ENCODE measurements around the gene CFAP68. TPM values are rescaled to one million over a fixed set of nuclear protein-coding genes. Genes with fewer than 3 reads are reported as not detected.

Gene CFAP68
- total and polyA plus RNA-seq, 2 of the 4 experiments (the other 2 are of a cell fraction): 10.2 to 17.0 TPM

DNA sequence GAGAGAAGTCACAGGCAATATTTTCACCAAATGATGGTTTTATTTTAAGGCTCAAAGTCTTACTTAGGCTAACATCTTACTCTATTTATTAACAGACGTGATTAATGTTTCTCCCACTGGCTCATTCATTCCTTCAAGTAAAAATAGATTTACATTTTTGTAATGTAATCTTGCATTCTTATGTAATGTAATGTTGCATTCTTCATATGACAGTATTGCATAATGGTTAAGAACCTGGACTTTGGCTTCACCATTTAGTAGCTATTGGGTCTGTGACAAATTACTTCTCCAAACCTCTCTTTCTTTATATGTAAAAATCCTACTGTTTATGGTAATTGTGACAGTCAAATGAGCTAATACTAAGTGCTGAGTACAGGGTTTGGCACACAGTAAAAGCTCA lies 54.5 kb downstream of the CFAP68 start:
- ChIA-PET CTCF (interaction anchor here (1.1 to 1.9 kb wide), 3 partner anchors 45 to 63 kb away, joined by 3 to 11 read pairs (median 7); no protein-coding TSS in a partner anchor), POLR2A (ENCODE audit: unreplicated experiment) (no interaction called here)
- Histone ChIP-seq H3K14ac (replicated peaks; ENCODE audit: low read depth, low read length) (no peak overlapping the region), H3K4ac (ENCODE audit: low read depth, low read length) (no peak overlapping the region), H3K9me3 (ENCODE audit: control insufficient read depth, insufficient read depth, low read length) (no peaks in the 10 kb centered on the region), H3K56ac (ENCODE audit: extremely low read depth, insufficient read depth, low read length) (no peak overlapping the region), H2AFZ (replicated peaks; ENCODE audit: low read length, poor library complexity) (no peak overlapping the region), H3K4me3 (ENCODE audit: insufficient read depth, low read depth, low read length) (no peak overlapping the region), H4K20me1 (ENCODE audit: insufficient read depth, low read length) (no peaks in the 10 kb centered on the region), H3K4me2 (ENCODE audit: low read depth, low read length) (no peak overlapping the region), H3K23ac (ENCODE audit: low read depth, low read length) (no peak overlapping the region), H3K18ac (ENCODE audit: low read depth, low read length) (no peak overlapping the region), H2AK5ac (ENCODE audit: low read depth, low read length) (no peak overlapping the region), H2BK120ac (ENCODE audit: low read depth, low read length) (no peak overlapping the region), H2BK15ac (ENCODE audit: low read depth, low read length) (no peak overlapping the region), H2AK9ac (replicated peaks; ENCODE audit: low read depth, low read length, poor library complexity) (no peak overlapping the region), H3K27ac (ENCODE audit: insufficient read depth, low read length) (no peak overlapping the region), H2BK5ac (ENCODE audit: low read depth, low read length, poor library complexity, severe bottlenecking) (no peak overlapping the region), H3K79me1 (ENCODE audit: low read depth in 1 of 2, low read length in 2 of 2) (peaks cover 9 to 21% of the 10 kb centered on the region in 2 experiments; a peak in 3 of 4 replicates), H2BK20ac (ENCODE audit: low read depth, low read length) (no peak overlapping the region), H3K27me3 (ENCODE audit: control insufficient read depth, insufficient read depth, low read length) (no peaks in the 10 kb centered on the region), H4K5ac (ENCODE audit: low read depth, low read length) (no peak overlapping the region), H3K9me1 (ENCODE audit: insufficient read depth, low read length) (peaks cover 18% of the 10 kb centered on the region), H3K9ac (ENCODE audit: low read depth, low read length) (no peak overlapping the region), H4K8ac (ENCODE audit: low read depth in 2 of 2, low read length in 2 of 2) (no peak overlapping the region), H4K91ac (ENCODE audit: insufficient read depth, low read depth, low read length) (no peak overlapping the region), H3K4me1 (ENCODE audit: control insufficient read depth, insufficient read depth, low read length) (peaks cover 25% of the 10 kb centered on the region), H3K36me3 (ENCODE audit: control insufficient read depth, insufficient read depth, low read length) (no peaks in the 10 kb centered on the region)
- dilution Hi-C loops (cut with HindIII; ENCODE audit: low sequenced_read_pairs, unreplicated experiment) (no loop called here), intact Hi-C loops (cut with micrococcal nuclease) (loop anchor here (5.0 kb wide), 2 partner anchors 148 to 343 kb away; no protein-coding TSS in a partner anchor), in situ Hi-C loops (cut with MboI; ENCODE audit: low sequenced_read_pairs) (no loop called here)
- ATAC-seq (ENCODE audit: low read depth) (no peak), DNase-seq (peak; percentile 42)
- TF ChIP-seq RCOR1 (IDR thresholded peaks at IDR 0.05; ENCODE audit: insufficient replicate concordance, low read length) (no peak), CEBPB (IDR thresholded peaks at IDR 0.05; ENCODE audit: low read depth, low read length) (peak; percentile 84), POLR2A (IDR thresholded peaks at IDR 0.05; ENCODE audit: low read depth, low read length) (no peak)
- WGBS, 2 experiments (ENCODE audit: extremely low coverage in 2 of 2, insufficient read length in 1 of 2): no CpG with 5 or more reads among the region's 1 CpG
- BruUV-seq (replicated peaks): no TSS peak

All from IMR-90 (cell line).